ENCODE data around the gene EYA2. TPM values are rescaled to one million over a fixed set of nuclear protein-coding genes. Genes with fewer than 3 reads are reported as not detected.

EYA2 gene
- total RNA-seq, 1 experiment from 2014 or later = 0.33 TPM

GRCh38 chr20:46899621-46900020 is 5.0 kb downstream of the EYA2 start:
- Histone ChIP-seq H3K4me1 (ENCODE audit: insufficient read depth, low read length) (no peaks in the 10 kb centered on the region; the same call in 1 of the 2 replicates), H3K9ac (ENCODE audit: low read length) (no peak overlapping the region), H3K9me3 (ENCODE audit: low read length) (no peaks in the 10 kb centered on the region), H3K27ac (ENCODE audit: low read length) (no peak overlapping the region), H3K79me2 (ENCODE audit: low read length) (no peaks in the 10 kb centered on the region), H3K9me2 (replicated peaks; ENCODE audit: low read length) (no peaks in the 10 kb centered on the region), H3K27me3 (ENCODE audit: low read length) (peaks cover 96% of the 10 kb centered on the region), H3K36me3 (ENCODE audit: low read depth, low read length) (no peaks in the 10 kb centered on the region), H3K4me2 (ENCODE audit: low read length) (no peak overlapping the region), H3K4me3 (ENCODE audit: low read length) (no peak overlapping the region), H3F3A (ENCODE audit: low read length, unreplicated experiment) (no peaks in the 10 kb centered on the region), H4K20me1 (ENCODE audit: low read length) (0 out of 2 replicates have a peak, but pooled peaks cover 3% of the 10 kb centered on the region), H2AFZ (ENCODE audit: low read length) (no peak overlapping the region)
- ChIA-PET POLR2A (ENCODE audit: unreplicated experiment) (no interaction called here), CTCF (no interaction called here)
- TF ChIP-seq CTCF (conservative IDR thresholded peaks at IDR 0.05; ENCODE audit: low read depth, low read length) (no peak), EZH2phosphoT487 (IDR thresholded peaks at IDR 0.05; ENCODE audit: borderline replicate concordance, low read length) (no peak), EZH2 (IDR thresholded peaks at IDR 0.05; ENCODE audit: low read length, unreplicated experiment) (no peak)
- intact Hi-C loops (cut with micrococcal nuclease) = no loop called here
- DNase-seq = no peak
- no TSS peak for BruUV-seq (replicated peaks)
- no peak for ATAC-seq

GRCh38 chr20:46900086-46900485 is 5.4 kb downstream of the EYA2 start:
- Histone ChIP-seq H3F3A (ENCODE audit: low read length, unreplicated experiment) (no peaks in the 10 kb centered on the region), H3K27ac (ENCODE audit: low read length) (no peak overlapping the region), H3K79me2 (ENCODE audit: low read length) (no peaks in the 10 kb centered on the region), H3K4me2 (ENCODE audit: low read length) (no peak overlapping the region), H2AFZ (ENCODE audit: low read length) (no peak overlapping the region), H3K36me3 (ENCODE audit: low read depth, low read length) (no peaks in the 10 kb centered on the region), H3K4me3 (ENCODE audit: low read length) (no peak overlapping the region), H4K20me1 (ENCODE audit: low read length) (0 out of 2 replicates have a peak, but pooled peaks cover 3% of the 10 kb centered on the region), H3K9ac (ENCODE audit: low read length) (no peak overlapping the region), H3K9me2 (replicated peaks; ENCODE audit: low read length) (no peaks in the 10 kb centered on the region), H3K9me3 (ENCODE audit: low read length) (no peaks in the 10 kb centered on the region), H3K4me1 (ENCODE audit: insufficient read depth, low read length) (no peaks in the 10 kb centered on the region; the same call in 1 of the 2 replicates), H3K27me3 (ENCODE audit: low read length) (peaks cover 98% of the 10 kb centered on the region)
- ATAC-seq (no peak), DNase-seq (no peak)
- BruUV-seq (replicated peaks) = no TSS peak
- CTCF ChIA-PET = no interaction called here
- POLR2A ChIA-PET (ENCODE audit: unreplicated experiment) = no interaction called here
- no peak for TF ChIP-seq EZH2 (IDR thresholded peaks at IDR 0.05; ENCODE audit: low read length, unreplicated experiment)
- no peak for TF ChIP-seq EZH2phosphoT487 (IDR thresholded peaks at IDR 0.05; ENCODE audit: borderline replicate concordance, low read length)
- TF ChIP-seq CTCF (conservative IDR thresholded peaks at IDR 0.05; ENCODE audit: low read depth, low read length) = no peak
- intact Hi-C loops (cut with micrococcal nuclease) = no loop called here

GRCh38 chr20:46900826-46901225 is 6.2 kb downstream of the EYA2 start:
- Histone ChIP-seq H3K4me2 (ENCODE audit: low read length) (no peak overlapping the region), H2AFZ (ENCODE audit: low read length) (no peak overlapping the region), H3K9me2 (replicated peaks; ENCODE audit: low read length) (no peaks in the 10 kb centered on the region), H4K20me1 (ENCODE audit: low read length) (0 out of 2 replicates have a peak, but pooled peaks cover 3% of the 10 kb centered on the region), H3K9me3 (ENCODE audit: low read length) (no peaks in the 10 kb centered on the region), H3K79me2 (ENCODE audit: low read length) (no peaks in the 10 kb centered on the region), H3F3A (ENCODE audit: low read length, unreplicated experiment) (no peaks in the 10 kb centered on the region), H3K27ac (ENCODE audit: low read length) (no peak overlapping the region), H3K4me3 (ENCODE audit: low read length) (no peak overlapping the region), H3K36me3 (ENCODE audit: low read depth, low read length) (no peaks in the 10 kb centered on the region), H3K9ac (ENCODE audit: low read length) (no peak overlapping the region), H3K4me1 (ENCODE audit: insufficient read depth, low read length) (no peaks in the 10 kb centered on the region), H3K27me3 (ENCODE audit: low read length) (peaks cover 97% of the 10 kb centered on the region)
- DNase-seq (no peak), ATAC-seq (no peak)
- ChIA-PET CTCF (no interaction called here), POLR2A (ENCODE audit: unreplicated experiment) (no interaction called here)
- intact Hi-C loops (cut with micrococcal nuclease) = no loop called here
- TF ChIP-seq CTCF (conservative IDR thresholded peaks at IDR 0.05; ENCODE audit: low read depth, low read length) (no peak), EZH2phosphoT487 (IDR thresholded peaks at IDR 0.05; ENCODE audit: borderline replicate concordance, low read length) (no peak), EZH2 (IDR thresholded peaks at IDR 0.05; ENCODE audit: low read length, unreplicated experiment) (no peak)
- BruUV-seq (replicated peaks) = no TSS peak
